Activated T-cell treated with anti-CD3 and anti-CD28 coated beads, Interleukin-2, amount 50 U/mL, for 72 hours (primary cell): ENCODE data around the gene BIN1. TPM values are rescaled to one million over a fixed set of nuclear protein-coding genes. Genes with fewer than 3 reads are reported as not detected.

Experiments used
- ATAC-seq, 2 donors: fragments of 150-1000 bp; cut with Tn5 transposase; replicated peaks in 1 of 2; 2 replicates each; pipeline ENCODE4 v1.10.0; 2021; ENCODE audit warnings: moderate library complexity in 2 of 2, mild to moderate bottlenecking in 1 of 2
- DNase-seq, 2 donors: peaks; one replicate each; pipeline ENCODE4 v3.0.0; 2021 to 2022; ENCODE audit warnings: mixed read lengths in 1 of 2
- H3K27ac Mint-ChIP-seq: one replicate; pipeline ENCODE4 v1.8.0; 2022; ENCODE audit warnings: mild to moderate bottlenecking, moderate library complexity, mixed read lengths
- H3K27me3 Mint-ChIP-seq: one replicate; pipeline ENCODE4 v1.8.0; 2022; ENCODE audit warnings: low read depth, mixed read lengths
- H3K36me3 Mint-ChIP-seq, 2 donors: one replicate each; pipeline ENCODE4 v1.8.0; 2022; ENCODE audit warnings: mixed read lengths in 2 of 2, mild to moderate bottlenecking in 1 of 2; ENCODE audit not compliant: insufficient read depth in 2 of 2
- H3K4me1 Mint-ChIP-seq: one replicate; pipeline ENCODE4 v1.8.0; 2022; ENCODE audit warnings: low read depth, mixed read lengths
- H3K4me3 Mint-ChIP-seq, 2 donors: one replicate each; pipeline ENCODE4 v1.8.0; 2022; ENCODE audit warnings: mild to moderate bottlenecking in 2 of 2, mixed read lengths in 2 of 2, moderate library complexity in 2 of 2
- H3K9me3 Mint-ChIP-seq, 2 donors: one replicate each; pipeline ENCODE4 v1.8.0; 2022; ENCODE audit warnings: mixed read lengths in 2 of 2
- total RNA-seq, 2 donors: library from RNA; stranded (reverse); gene quantifications; one replicate each; pipeline ENCODE4 v1.2.3, GENCODE V29; 2022

BIN1 gene
- total RNA-seq, 2 donors from 2014 or later, result 87.3 to 127 TPM

DNA sequence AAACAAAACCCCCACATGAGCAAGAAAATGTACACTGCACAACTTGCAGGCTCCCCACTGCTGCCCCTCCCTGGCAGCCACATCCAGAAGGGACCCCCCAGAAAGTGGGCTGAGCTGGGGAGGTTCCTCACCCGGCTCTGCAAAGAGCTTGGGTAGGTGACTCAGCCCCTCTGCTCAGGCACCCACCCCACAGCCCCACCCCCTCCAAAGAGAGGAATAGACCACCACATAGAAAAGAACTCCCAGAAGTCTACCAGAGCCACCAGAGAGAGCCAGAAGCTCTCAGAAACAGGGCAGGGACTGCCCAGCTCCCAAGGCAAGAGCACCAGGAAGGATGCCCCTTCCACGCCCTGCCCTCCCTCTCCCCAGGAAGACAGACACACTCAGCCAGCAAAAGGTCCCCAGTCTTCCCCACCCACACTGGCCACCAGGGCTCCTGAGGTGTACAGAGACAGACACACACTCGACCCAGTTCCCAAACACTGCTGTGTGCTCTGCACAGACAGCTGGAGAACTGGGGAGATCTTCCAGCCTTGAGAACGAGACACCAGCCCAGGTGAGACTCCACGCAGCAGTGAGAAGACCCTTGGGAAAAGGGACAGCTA is 28.2 kb downstream of the BIN1 start:
- peak overlapping the region; percentile 62 for H3K27ac Mint-ChIP-seq
- H3K27me3 Mint-ChIP-seq, result no peaks in the 10 kb centered on the region
- H3K36me3 Mint-ChIP-seq, result peaks cover 0 to 5% of the 10 kb centered on the region in 2 donors
- ATAC-seq, result no peak
- H3K4me1 Mint-ChIP-seq, result peaks cover 81% of the 10 kb centered on the region
- peak in 1 of 2 donors; percentile 18 for DNase-seq
- H3K9me3 Mint-ChIP-seq, result no peaks in the 10 kb centered on the region
- peak overlapping the region; percentile 86 to 87 for H3K4me3 Mint-ChIP-seq

DNA sequence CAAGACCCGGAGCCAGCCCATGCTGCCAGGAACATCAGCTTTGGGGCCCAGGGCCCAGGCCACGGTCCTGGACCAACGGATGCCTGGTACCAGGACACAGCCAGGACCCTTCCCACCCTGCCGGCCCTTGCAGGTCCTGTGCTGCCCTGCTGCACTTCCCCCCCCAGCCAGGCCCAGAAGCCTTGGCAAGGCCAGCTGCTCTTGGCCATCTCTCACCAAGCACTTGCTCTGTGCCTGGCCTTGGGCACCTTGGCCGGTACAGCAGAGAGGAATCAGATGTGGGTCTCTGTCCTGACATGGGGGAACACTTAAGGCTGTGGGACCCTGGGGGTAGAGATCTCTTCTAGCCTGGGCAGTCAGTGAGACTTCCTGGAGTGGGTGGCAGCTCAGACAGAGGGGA is 28.9 kb downstream of the BIN1 start:
- DNase-seq (no peak), ATAC-seq (no peak)
- Mint-ChIP-seq H3K27me3 (no peaks in the 10 kb centered on the region), H3K4me3 (peak overlapping the region; percentile 17 to 87), H3K9me3 (no peaks in the 10 kb centered on the region), H3K4me1 (peaks cover 74% of the 10 kb centered on the region), H3K36me3 (peaks cover 0 to 5% of the 10 kb centered on the region in 2 donors), H3K27ac (peak overlapping the region; percentile 13)

DNA sequence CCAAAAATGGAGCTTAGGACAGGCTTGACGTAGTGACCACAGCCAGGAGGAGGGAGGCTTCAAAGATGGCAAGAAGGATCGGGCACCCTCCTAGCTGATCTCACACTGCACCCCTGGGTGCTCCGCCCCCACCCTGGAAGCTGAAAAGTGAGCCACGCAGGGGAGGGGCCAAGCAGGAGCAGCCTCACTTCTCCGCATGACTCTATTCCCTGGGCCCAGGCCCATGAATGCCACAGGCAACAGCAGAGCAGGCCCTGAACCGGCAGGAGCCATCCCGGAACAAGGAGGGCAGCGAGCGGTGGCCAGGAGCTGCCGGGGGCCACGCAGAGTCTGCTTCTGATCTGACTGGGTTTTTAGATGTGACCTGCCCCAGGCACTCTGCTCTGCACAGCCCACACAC is 30.0 kb downstream of the BIN1 start:
- Mint-ChIP-seq H3K4me3 (no peak overlapping the region), H3K27ac (no peak overlapping the region), H3K4me1 (peaks cover 63% of the 10 kb centered on the region), H3K27me3 (no peaks in the 10 kb centered on the region), H3K9me3 (no peaks in the 10 kb centered on the region), H3K36me3 (peaks cover 0 to 5% of the 10 kb centered on the region in 2 donors)
- ATAC-seq (no peak), DNase-seq (no peak)

DNA sequence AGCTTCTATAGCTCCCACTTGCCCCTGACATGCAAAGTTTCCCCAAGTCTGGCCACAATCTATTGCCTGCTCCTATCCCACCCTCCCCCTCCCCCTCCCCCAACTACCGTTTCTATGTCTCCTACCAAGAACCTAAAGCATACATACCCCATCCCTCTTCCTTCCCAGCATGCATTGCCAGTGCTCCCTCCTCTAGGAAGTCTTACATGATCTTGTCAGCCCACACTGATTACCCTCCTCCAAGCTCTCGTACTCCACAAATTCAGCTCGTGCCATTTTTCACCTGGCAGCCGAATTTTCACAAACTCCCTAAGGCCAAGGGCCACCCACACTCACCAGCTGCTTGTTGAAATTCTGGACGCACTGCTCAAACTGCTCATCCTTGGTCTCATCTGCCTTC is 30.7 kb downstream of the BIN1 start:
- ATAC-seq, result no peak
- peak overlapping the region; percentile 4 for H3K27ac Mint-ChIP-seq
- H3K4me1 Mint-ChIP-seq, result peaks cover 60% of the 10 kb centered on the region
- no peak for DNase-seq
- no peaks in the 10 kb centered on the region for H3K9me3 Mint-ChIP-seq
- H3K36me3 Mint-ChIP-seq, result peaks cover 0 to 5% of the 10 kb centered on the region in 2 donors
- H3K27me3 Mint-ChIP-seq, result no peaks in the 10 kb centered on the region
- H3K4me3 Mint-ChIP-seq, result no peak overlapping the region

DNA sequence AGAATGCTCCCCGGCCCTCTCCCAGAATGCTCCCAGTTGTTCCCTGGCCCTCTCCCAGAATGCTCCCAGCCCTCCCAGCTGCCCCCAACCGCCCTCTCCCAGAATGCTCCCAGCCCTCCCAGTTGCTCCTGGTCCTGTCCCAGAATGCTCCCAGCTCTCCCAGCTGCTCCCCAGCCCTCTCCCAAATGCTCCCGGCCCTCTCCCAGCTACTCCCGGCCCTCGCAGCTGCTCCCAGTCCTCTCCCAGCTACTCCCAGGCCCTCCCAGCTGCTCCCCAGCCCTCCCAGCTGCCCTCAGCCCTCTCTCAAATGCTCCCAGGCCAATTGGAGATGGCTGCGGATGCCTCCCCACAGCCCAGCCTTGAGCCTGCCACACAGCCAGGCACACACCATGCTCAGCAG is 31.1 kb downstream of the BIN1 start:
- no peaks in the 10 kb centered on the region for H3K9me3 Mint-ChIP-seq
- no peak for ATAC-seq
- H3K4me3 Mint-ChIP-seq, result no peak overlapping the region
- no peaks in the 10 kb centered on the region for H3K27me3 Mint-ChIP-seq
- no peak for DNase-seq
- H3K27ac Mint-ChIP-seq, result no peak overlapping the region
- peaks cover 0 to 5% of the 10 kb centered on the region in 2 donors for H3K36me3 Mint-ChIP-seq
- peaks cover 62% of the 10 kb centered on the region for H3K4me1 Mint-ChIP-seq

DNA sequence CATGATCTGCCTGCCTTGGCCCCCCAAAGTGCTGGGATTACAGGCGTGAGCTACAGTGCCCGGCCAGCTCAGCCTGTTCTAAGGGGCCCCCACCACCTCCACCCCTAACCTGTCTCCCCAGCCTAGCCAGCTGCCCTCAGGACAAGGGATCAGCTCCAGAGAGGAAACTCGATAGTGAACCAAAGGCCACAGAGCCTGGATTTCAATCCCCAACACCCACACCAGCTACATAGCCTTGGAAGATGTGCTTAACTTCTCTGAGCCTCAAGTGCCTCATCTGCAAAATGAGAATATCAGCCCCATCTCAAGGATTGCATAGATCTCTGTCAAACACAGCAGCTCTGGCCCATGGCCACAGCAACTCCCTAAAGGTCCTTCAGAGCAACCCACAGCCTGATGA is 32.0 kb downstream of the BIN1 start:
- ATAC-seq, result no peak
- H3K4me1 Mint-ChIP-seq, result peaks cover 66% of the 10 kb centered on the region
- no peaks in the 10 kb centered on the region for H3K9me3 Mint-ChIP-seq
- no peaks in the 10 kb centered on the region for H3K27me3 Mint-ChIP-seq
- peaks cover 0 to 5% of the 10 kb centered on the region in 2 donors for H3K36me3 Mint-ChIP-seq
- H3K4me3 Mint-ChIP-seq, result no peak overlapping the region
- DNase-seq, result no peak
- peak overlapping the region; percentile 48 for H3K27ac Mint-ChIP-seq

DNA sequence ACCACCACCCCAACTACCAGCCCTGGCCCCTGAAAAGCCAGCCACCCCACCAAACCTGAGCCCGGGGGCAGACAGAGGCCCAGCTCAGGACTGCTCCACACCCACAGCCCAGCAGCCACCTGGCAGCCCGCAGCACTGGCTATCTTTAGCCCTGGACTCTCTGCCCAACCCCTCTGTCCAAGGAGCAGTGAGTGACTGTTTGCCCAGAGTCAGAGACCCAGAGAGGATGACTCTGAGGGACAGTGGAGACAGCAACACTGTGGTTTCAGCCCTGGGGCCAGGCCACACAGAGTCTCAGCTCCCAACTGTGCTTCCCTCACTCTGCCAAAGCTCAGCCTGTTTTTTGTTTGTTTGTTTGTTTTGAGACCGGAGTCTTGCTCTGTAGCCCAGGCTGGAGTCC is 32.6 kb downstream of the BIN1 start:
- ATAC-seq (no peak), DNase-seq (no peak)
- H3K9me3 Mint-ChIP-seq, result no peaks in the 10 kb centered on the region
- peak overlapping the region; percentile 93 for H3K27ac Mint-ChIP-seq
- H3K4me1 Mint-ChIP-seq, result peaks cover 61% of the 10 kb centered on the region
- no peaks in the 10 kb centered on the region for H3K27me3 Mint-ChIP-seq
- no peak overlapping the region for H3K4me3 Mint-ChIP-seq
- H3K36me3 Mint-ChIP-seq, result peaks cover 0 to 5% of the 10 kb centered on the region in 2 donors

DNA sequence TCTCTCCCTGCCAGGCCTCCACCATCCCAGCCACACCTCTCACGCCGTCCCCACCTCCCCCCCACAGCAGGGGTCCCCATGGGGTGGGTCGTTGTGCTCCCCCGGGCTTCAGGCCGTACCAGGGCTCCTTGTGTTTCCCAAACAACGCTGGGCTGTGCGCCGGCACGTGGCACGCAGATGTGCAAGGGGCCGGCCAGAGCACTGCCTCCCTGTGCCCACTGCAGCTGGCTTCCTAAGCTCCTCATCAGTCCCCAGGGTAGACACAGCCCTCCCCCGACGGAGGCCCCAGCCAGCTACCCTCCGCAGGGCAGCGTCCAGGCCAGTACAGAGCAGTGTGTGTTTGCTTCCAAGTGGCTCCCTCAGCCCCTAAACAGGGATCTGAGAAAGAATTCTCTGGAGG is 34.0 kb downstream of the BIN1 start:
- Mint-ChIP-seq H3K4me1 (peaks cover 50% of the 10 kb centered on the region), H3K27ac (no peak overlapping the region), H3K27me3 (no peaks in the 10 kb centered on the region), H3K9me3 (no peaks in the 10 kb centered on the region), H3K36me3 (peaks cover 0 to 5% of the 10 kb centered on the region in 2 donors), H3K4me3 (no peak overlapping the region)
- DNase-seq (no peak), ATAC-seq (no peak)

DNA sequence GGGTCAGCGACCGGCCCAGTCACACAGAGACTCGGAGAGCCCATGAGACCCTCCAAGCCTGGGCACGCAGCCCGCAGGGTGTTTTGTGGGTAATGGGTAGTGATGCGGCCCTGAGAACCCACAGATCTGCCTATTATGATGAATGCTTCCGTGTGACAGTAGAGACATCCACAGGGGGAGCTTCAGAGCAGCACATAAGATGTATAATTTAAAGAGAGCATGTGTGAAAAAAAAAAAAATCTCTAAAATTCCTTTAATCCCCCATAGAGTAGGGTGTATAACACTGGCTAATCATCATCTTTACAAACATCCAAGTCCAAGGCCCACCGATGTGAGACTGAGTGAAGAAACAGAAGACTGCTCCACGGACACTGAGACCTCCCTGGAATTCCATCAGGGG is 34.6 kb downstream of the BIN1 start:
- Mint-ChIP-seq H3K4me1 (peaks cover 49% of the 10 kb centered on the region), H3K36me3 (peaks cover 0 to 5% of the 10 kb centered on the region in 2 donors), H3K27me3 (no peaks in the 10 kb centered on the region), H3K27ac (peak overlapping the region; percentile 44), H3K4me3 (no peak overlapping the region), H3K9me3 (no peaks in the 10 kb centered on the region)
- ATAC-seq (no peak), DNase-seq (no peak)

DNA sequence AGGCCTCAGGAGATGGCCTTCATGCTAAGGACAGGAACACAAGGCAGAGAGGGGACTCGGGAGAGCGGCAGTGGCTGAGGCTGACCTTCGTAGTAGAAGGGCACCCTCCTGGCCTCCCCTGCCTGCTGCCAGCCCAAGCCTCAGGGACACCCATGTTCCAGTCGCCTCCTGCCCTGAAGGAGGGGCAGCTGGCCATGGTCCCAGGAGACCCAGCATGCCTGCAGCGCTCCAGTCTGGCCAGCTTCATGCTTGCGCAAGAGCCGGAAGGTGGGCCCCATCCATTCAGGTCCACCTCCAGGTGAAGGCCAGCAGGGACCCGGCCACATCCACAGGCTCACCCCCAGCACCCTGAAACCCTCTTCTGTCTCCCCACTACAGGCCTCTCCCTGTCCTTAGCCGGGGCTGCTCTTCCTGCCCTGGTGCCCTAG is 35.0 kb downstream of the BIN1 start:
- ATAC-seq, result no peak
- no peaks in the 10 kb centered on the region for H3K27me3 Mint-ChIP-seq
- H3K27ac Mint-ChIP-seq, result no peak overlapping the region
- no peaks in the 10 kb centered on the region for H3K9me3 Mint-ChIP-seq
- H3K4me1 Mint-ChIP-seq, result peaks cover 45% of the 10 kb centered on the region
- H3K4me3 Mint-ChIP-seq, result no peak overlapping the region
- peaks cover 0 to 5% of the 10 kb centered on the region in 2 donors for H3K36me3 Mint-ChIP-seq
- no peak for DNase-seq

DNA sequence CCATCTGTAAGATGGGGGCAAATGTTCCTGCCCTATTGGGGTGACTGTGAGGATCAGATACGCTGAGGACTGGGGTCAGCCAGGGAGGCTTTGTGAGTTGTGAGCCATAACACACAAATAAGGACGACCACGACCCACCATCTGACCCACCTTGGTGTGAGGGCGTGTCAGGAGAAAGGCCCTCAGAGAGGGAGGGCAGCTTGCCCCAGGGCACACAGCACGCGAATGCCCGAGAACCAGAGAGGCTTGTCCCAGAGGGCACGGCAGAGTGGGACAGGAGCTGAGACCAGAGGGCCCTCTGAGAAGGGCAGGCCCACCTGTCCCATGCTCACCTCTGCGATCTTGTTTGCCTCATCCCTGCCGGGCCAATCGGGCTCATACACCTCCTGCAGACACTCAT is 36.7 kb downstream of the BIN1 start:
- Mint-ChIP-seq H3K27ac (no peak overlapping the region), H3K36me3 (peaks cover 0 to 2% of the 10 kb centered on the region in 2 donors), H3K4me1 (peaks cover 44% of the 10 kb centered on the region), H3K27me3 (no peaks in the 10 kb centered on the region), H3K9me3 (no peaks in the 10 kb centered on the region), H3K4me3 (no peak overlapping the region)
- DNase-seq, result no peak
- no peak for ATAC-seq

DNA sequence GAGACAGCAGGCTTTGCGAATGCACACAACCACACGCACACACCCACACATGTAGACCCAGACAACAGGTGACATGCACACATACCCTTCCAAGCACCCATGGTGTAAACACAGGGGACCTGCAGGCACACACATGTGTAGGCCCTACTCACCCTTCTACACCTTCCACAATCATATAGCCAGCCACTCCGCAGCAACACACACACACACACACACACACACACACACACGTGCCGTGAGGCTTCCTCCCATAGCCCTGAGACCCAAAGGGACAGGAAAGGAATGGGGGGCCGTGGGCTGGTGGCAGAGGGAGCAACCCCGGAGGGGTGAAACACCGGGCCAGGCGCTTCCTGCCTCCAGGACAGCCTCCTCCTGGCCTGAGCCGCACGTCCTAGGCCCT is 37.4 kb downstream of the BIN1 start:
- H3K27ac Mint-ChIP-seq, result no peak overlapping the region
- H3K36me3 Mint-ChIP-seq, result peaks cover 0 to 2% of the 10 kb centered on the region in 2 donors
- peaks cover 44% of the 10 kb centered on the region for H3K4me1 Mint-ChIP-seq

DNA sequence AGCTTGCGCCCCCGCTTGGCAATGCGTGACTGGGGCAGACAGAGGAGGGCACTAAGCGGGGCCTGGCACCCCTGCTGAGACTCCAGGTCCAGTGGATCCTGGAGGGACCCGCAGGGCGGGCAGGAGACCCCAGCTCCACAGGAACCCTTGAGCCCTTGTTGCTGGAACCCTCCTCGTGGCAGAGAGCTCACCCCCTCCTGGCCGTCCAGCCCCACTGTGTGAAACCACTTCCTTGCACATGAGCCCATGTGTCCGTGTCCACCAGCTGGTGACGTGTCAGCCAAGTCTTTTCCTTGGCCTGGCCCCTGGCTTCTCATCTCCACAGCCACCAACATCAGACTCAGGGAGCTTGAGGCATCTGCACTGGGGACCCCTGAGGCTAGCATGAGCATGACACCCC is 38.0 kb downstream of the BIN1 start:
- no peak overlapping the region for H3K4me3 Mint-ChIP-seq
- H3K36me3 Mint-ChIP-seq, result peaks cover 0 to under 1% of the 10 kb centered on the region in 2 donors
- ATAC-seq (no peak), DNase-seq (no peak)
- H3K4me1 Mint-ChIP-seq, result peaks cover 43% of the 10 kb centered on the region
- no peak overlapping the region for H3K27ac Mint-ChIP-seq
- no peaks in the 10 kb centered on the region for H3K27me3 Mint-ChIP-seq
- H3K9me3 Mint-ChIP-seq, result no peaks in the 10 kb centered on the region

More for the DNA sequence above, 37.4 kb downstream of the BIN1 start:
- no peaks in the 10 kb centered on the region for H3K9me3 Mint-ChIP-seq
- no peak for ATAC-seq
- DNase-seq, result no peak
- no peaks in the 10 kb centered on the region for H3K27me3 Mint-ChIP-seq
- no peak overlapping the region for H3K4me3 Mint-ChIP-seq

DNA sequence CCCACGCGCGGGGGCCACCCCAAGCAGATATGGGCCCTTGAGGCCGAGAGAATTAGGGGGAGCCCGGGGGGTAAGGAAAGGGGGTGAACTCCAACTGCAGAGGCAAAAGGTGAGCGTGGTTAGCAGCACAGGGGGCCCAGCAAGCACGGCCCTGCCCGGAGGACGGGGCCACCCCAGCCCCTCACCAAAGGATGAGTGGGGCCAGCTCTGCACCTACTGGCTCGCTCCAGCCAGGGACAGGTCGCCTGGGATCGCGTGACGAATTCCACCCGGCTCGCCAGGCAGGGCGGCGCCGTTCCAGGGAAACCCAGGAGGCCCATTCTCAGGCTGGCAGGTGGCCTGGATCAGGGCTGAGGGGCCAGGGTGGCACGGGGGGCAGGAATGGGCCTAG is 38.6 kb downstream of the BIN1 start:
- Mint-ChIP-seq H3K36me3 (no peaks in the 10 kb centered on the region), H3K4me3 (no peak overlapping the region), H3K9me3 (no peaks in the 10 kb centered on the region), H3K27ac (no peak overlapping the region), H3K27me3 (no peaks in the 10 kb centered on the region), H3K4me1 (peaks cover 41% of the 10 kb centered on the region)
- DNase-seq (no peak), ATAC-seq (no peak)
